Muscle of leg (tissue), 11 donors: ENCODE data around the gene SLC6A14. TPM values are rescaled to one million over a fixed set of nuclear protein-coding genes. Genes with fewer than 3 reads are reported as not detected.
A peak's percentile ranks its signal among the peaks of the same experiment; 100 is the strongest.

Experiments
- DNase-seq: peaks from one replicate; pipeline ENCODE4 v3.0.0; 2013
- H3K27ac ChIP-seq: one replicate; pipeline ENCODE4 v1.5.1; 2013; ENCODE audit warnings: mild to moderate bottlenecking, low read length, control low read depth
- H3K27me3 ChIP-seq: one replicate; pipeline ENCODE4 v1.6.1; 2013; ENCODE audit warnings: low read length; ENCODE audit not compliant: control insufficient read depth, insufficient read depth
- H3K36me3 ChIP-seq: one replicate; pipeline ENCODE4 v1.6.1; 2013; ENCODE audit warnings: low read length; ENCODE audit not compliant: control insufficient read depth, insufficient read depth
- H3K4me1 ChIP-seq: one replicate; pipeline ENCODE4 v1.6.1; 2013; ENCODE audit warnings: low read length; ENCODE audit not compliant: control insufficient read depth, insufficient read depth
- H3K4me3 ChIP-seq: one replicate; pipeline ENCODE4 v1.5.1; 2013; ENCODE audit warnings: low read length, control low read depth
- H3K9me3 ChIP-seq: replicated peaks from 2 replicates; pipeline ENCODE4 v1.6.1; 2013; ENCODE audit warnings: low read depth, low read length; ENCODE audit not compliant: control insufficient read depth
- WGBS: methylation state at CpG from one replicate; pipeline ENCODE4 v1.1.5; 2013; ENCODE audit warnings: missing lambda C conversion rate; ENCODE audit not compliant: insufficient coverage; 5-methylcytosine and 5-hydroxymethylcytosine counted together
- polyA plus RNA-seq, 8 donors: library from polyadenylated mRNA; unstranded; fragments of 120-200 nt; gene quantifications; one replicate each; pipeline versions ENCODE4 v1.2.1 to v1.2.3, GENCODE V29; 2013; ENCODE audit warnings: inconsistent platforms in 1 of 8, low replicate concordance in 1 of 8; ENCODE audit not compliant: insufficient read length in 8 of 8, insufficient read depth in 1 of 8
- total RNA-seq: library from RNA; stranded (reverse); fragments of 120-200 nt; gene quantifications from one replicate; pipeline ENCODE4 v1.2.4, GENCODE V29; 2013

The SLC6A14 gene
- total and polyA plus RNA-seq, 9 donors: 0.04 to 0.10 TPM; not detected in 7

DNA sequence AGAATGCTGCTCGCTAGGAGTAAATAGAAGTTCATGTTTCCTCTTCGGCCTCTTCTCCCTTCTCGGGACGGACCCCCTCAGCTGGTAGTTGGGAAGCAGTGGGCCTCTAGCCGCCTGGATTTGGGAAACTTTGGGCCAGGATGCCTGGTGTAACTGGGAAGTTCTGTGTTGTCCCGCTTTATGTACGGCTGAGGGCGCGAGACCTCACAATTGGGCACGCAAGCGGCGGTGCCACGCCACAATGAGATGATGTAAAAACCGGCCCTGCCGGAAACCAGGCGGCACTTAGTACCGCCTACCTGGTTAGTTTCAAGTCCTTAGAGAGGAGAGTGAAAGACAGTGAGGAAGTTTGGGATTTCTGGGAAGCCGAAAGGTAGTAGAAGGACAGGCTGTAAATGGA is 26.4 kb downstream of the SLC6A14 start, which contains the start of gene CT83:
Gene CT83 (minus strand): TSS at position 155 of the 400 bp plus-strand sequence. CDS start 120 bp downstream, at position 35.
- Histone ChIP-seq H3K9me3 (no peaks in the 10 kb centered on the region), H3K4me1 (no peaks in the 10 kb centered on the region), H3K4me3 (no peak within 1 kb of the TSS), H3K27me3 (peaks cover 4% of the 10 kb centered on the region), H3K36me3 (no peaks in the 10 kb centered on the region), H3K27ac (no peak within 1 kb of the TSS)
- no peak for DNase-seq
- WGBS: 71% methylated on average over 13 of the region's 18 CpGs

DNA sequence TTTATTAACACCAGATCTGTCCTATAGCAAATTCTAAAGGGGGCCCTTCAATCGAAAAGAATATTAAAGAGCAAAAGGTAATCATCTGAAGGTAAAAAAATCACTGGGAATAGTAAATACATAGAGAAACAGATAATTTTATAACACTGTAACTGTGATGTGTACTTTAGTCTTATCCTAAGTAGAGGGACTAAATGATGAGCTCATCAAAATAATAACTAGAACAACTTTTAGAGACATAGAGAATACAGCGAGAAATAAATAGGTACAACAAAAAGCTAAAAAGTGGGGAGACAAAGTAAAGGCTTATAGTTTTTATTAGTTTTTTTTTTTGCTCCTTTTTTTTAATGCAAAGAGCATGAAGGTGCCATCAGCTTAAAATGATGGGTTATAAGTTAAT is 43.7 kb downstream of the SLC6A14 start:
- WGBS: no CpG with 5 or more reads among the region's 2 CpGs
- no peak for DNase-seq
- no peaks in the 10 kb centered on the region for H3K4me1 ChIP-seq
- no peaks in the 10 kb centered on the region for H3K36me3 ChIP-seq
- no peaks in the 10 kb centered on the region for H3K9me3 ChIP-seq
- no peak overlapping the region for H3K27ac ChIP-seq
- H3K27me3 ChIP-seq: peaks cover 2% of the 10 kb centered on the region
- no peak overlapping the region for H3K4me3 ChIP-seq

DNA sequence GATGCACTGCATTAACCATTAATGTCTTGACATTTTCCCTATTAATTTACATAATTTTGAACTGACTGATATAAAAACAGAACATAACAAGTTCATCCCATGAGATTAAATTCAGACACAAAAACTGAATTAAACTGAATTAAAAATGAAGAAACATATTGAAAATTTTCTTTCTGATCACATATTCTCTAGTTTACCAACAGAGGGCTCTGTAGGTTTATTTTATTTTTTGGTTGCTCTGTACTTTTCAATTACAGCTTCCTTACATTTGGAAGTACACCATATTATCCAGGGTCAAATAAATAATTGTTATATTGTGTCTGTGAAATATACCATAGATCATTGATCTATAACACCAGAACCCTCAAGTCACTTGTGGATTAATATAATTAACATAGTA is 53.7 kb downstream of the SLC6A14 start:
- no peaks in the 10 kb centered on the region for H3K4me1 ChIP-seq
- H3K4me3 ChIP-seq: no peak overlapping the region
- H3K36me3 ChIP-seq: no peaks in the 10 kb centered on the region
- peak; percentile 24 for DNase-seq
- H3K9me3 ChIP-seq: no peaks in the 10 kb centered on the region
- no peaks in the 10 kb centered on the region for H3K27me3 ChIP-seq
- no peak overlapping the region for H3K27ac ChIP-seq

DNA sequence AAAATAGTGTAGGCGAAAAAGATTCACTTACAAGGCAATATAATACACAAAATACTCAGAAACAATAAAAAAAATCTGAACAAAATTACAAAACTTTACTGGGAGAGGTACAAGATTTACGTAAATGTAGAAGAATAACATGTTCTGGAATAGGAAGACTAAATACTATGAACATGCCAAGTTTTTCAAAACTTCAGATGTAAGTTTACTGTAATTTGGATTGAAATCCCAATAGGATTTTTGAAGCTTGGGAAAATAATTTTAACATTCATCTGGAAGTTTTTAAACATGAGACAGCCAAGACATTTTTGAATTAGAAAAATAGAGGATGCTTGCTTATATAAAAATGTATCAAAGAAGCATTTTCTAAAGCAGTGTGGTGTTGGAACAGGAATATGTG is 56.9 kb downstream of the SLC6A14 start:
- Histone ChIP-seq H3K27ac (peak overlapping the region; percentile 15), H3K4me3 (no peak overlapping the region), H3K27me3 (no peaks in the 10 kb centered on the region), H3K9me3 (no peaks in the 10 kb centered on the region), H3K4me1 (no peaks in the 10 kb centered on the region), H3K36me3 (no peaks in the 10 kb centered on the region)
- WGBS: no CpG with 5 or more reads among the region's 2 CpGs
- peak; percentile 89 for DNase-seq

DNA sequence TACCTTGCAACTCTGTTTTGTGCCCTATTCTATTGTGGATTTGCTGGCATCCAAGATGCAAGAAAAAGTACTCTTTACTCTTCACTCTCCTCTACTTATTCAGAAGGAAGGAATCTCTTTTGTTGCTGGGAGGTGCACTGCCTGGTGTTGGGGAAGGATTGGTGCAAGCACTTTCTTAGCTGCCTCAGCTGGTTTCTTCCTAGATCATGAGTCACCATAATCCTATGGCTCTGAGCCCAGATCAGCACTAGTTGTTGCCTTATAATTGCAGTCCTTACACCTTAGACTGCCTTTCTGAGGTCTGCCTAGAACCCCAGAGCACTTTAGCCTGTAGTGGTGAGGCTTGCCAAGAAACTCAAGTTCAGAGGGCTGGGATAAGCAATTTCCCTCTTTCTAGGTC is 63.4 kb downstream of the SLC6A14 start:
- H3K27me3 ChIP-seq: peaks cover 5% of the 10 kb centered on the region
- H3K27ac ChIP-seq: no peak overlapping the region
- H3K9me3 ChIP-seq: no peaks in the 10 kb centered on the region
- H3K4me3 ChIP-seq: no peak overlapping the region
- no peaks in the 10 kb centered on the region for H3K36me3 ChIP-seq
- H3K4me1 ChIP-seq: no peaks in the 10 kb centered on the region
- DNase-seq: no peak

Other genes starting within 250 kb of the SLC6A14 start
- not detected for gene CT83, start 26.4 kb downstream of the SLC6A14 start, total RNA-seq
- gene CT83, start 26.4 kb downstream of the SLC6A14 start, polyA plus RNA-seq: not detected